Suprapubic skin (tissue), 4 donors: ENCODE data around the gene NMNAT2.

Experiments
- POLR2A ChIP-seq, 2 donors: fragments of 450-650 bp; IDR thresholded peaks; one replicate each; pipeline ENCODE4 v1.6.1; 2017; ENCODE audit warnings: antibody characterized with exemption in 2 of 2, mild to moderate bottlenecking in 2 of 2, moderate library complexity in 2 of 2
- POLR2AphosphoS5 ChIP-seq, 3 donors: sonication (generic); formaldehyde crosslinking; IDR thresholded peaks; one replicate each; pipeline ENCODE4 v1.6.1; 2017; ENCODE audit warnings: antibody characterized with exemption in 3 of 3
- TF ChIP-seq, protein P1 (sequence below), 2 donors: fragments of 200-600 bp in 1 of 2; fragments of 450-650 bp in 1 of 2; sonication (generic) in 1 of 2; IDR thresholded peaks; one replicate each; pipeline ENCODE4 v1.5.1; 2016 to 2019; ENCODE audit warnings: antibody characterized with exemption in 2 of 2, mild to moderate bottlenecking in 1 of 2, moderate library complexity in 1 of 2

DNA sequence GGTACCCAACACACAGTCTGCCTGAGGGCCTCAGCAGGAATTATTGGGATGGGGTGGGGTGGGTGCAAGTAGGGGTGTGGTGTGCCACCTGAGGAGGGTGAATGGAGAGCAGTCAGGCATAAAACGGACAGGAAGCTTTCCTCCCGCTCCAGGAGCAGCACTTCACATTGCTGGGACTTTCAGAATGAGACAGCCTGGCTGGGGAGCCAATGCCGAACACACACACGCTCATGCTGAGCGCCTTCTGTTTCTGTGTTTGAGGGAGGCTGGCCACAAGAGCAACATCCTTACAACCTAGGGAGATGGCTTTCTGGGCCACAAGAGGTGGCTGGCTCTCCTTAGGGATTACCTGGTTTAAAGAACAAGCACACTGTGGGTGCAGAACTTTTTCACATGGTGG, 134.1 kb downstream of the NMNAT2 start:
- TF ChIP-seq, protein P1, sequence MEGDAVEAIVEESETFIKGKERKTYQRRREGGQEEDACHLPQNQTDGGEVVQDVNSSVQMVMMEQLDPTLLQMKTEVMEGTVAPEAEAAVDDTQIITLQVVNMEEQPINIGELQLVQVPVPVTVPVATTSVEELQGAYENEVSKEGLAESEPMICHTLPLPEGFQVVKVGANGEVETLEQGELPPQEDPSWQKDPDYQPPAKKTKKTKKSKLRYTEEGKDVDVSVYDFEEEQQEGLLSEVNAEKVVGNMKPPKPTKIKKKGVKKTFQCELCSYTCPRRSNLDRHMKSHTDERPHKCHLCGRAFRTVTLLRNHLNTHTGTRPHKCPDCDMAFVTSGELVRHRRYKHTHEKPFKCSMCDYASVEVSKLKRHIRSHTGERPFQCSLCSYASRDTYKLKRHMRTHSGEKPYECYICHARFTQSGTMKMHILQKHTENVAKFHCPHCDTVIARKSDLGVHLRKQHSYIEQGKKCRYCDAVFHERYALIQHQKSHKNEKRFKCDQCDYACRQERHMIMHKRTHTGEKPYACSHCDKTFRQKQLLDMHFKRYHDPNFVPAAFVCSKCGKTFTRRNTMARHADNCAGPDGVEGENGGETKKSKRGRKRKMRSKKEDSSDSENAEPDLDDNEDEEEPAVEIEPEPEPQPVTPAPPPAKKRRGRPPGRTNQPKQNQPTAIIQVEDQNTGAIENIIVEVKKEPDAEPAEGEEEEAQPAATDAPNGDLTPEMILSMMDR (IDR thresholded peaks at IDR 0.05): no peak
- TF ChIP-seq POLR2AphosphoS5 (IDR thresholded peaks at IDR 0.05) (no peak), POLR2A (IDR thresholded peaks at IDR 0.05) (no peak)
